MM.1S (cell line): Measurements from ENCODE around the gene EIF2AK3.
"Not testable (repeated sequence)": the region's sequence is repeated elsewhere in the genome, so short reads cannot be mapped to it uniquely, and the experiment has no call there.

Experiments
- DNase-seq: peaks from one replicate; pipeline ENCODE4 v3.0.0-alpha.2; 2015
- H2AFZ ChIP-seq: fragments of 300-600 bp; sonication (generic); 2 replicates; pipeline ENCODE4 v1.6.0; 2016; ENCODE audit warnings: antibody characterized with exemption, low read length
- H3F3A ChIP-seq: fragments of 300-600 bp; sonication (generic); 2 replicates; pipeline ENCODE4 v1.6.1; 2016; ENCODE audit warnings: mild to moderate bottlenecking, antibody characterized with exemption, low read length, moderate library complexity, mixed read lengths; ENCODE audit not compliant: insufficient read depth
- H3K27ac ChIP-seq: fragments of 300-600 bp; sonication (generic); 2 replicates; pipeline ENCODE4 v1.5.1; 2016; ENCODE audit warnings: mild to moderate bottlenecking, low read length
- H3K27me3 ChIP-seq: fragments of 300-600 bp; sonication (generic); replicated peaks from 2 replicates; pipeline ENCODE4 v1.6.0; 2016; ENCODE audit warnings: low read length; ENCODE audit not compliant: insufficient read depth
- H3K36me3 ChIP-seq: fragments of 300-600 bp; sonication (generic); replicated peaks from 2 replicates; pipeline ENCODE4 v1.6.1; 2016; ENCODE audit warnings: mild to moderate bottlenecking, low read length, mixed read lengths; ENCODE audit not compliant: insufficient read depth
- H3K4me1 ChIP-seq: fragments of 300-600 bp; sonication (generic); 2 replicates; pipeline ENCODE4 v1.6.1; 2016; ENCODE audit warnings: low read length, mixed read lengths
- H3K4me2 ChIP-seq: fragments of 300-600 bp; sonication (generic); 2 replicates; pipeline ENCODE4 v1.6.0; 2016; ENCODE audit warnings: low read depth, low read length
- H3K4me3 ChIP-seq: fragments of 300-600 bp; sonication (generic); 2 replicates; pipeline ENCODE4 v1.5.1; 2016; ENCODE audit warnings: low read length, mixed read lengths
- H3K79me2 ChIP-seq: fragments of 300-600 bp; sonication (generic); 2 replicates; pipeline ENCODE4 v1.6.1; 2016; ENCODE audit warnings: mixed run types, low read length, mixed read lengths
- H3K9ac ChIP-seq: fragments of 300-600 bp; sonication (generic); 2 replicates; pipeline ENCODE4 v1.6.1; 2016; ENCODE audit warnings: low read length, mixed read lengths
- H3K9me2 ChIP-seq: fragments of 300-600 bp; sonication (generic); replicated peaks from 2 replicates; pipeline ENCODE4 v1.6.1; 2016; ENCODE audit warnings: mild to moderate bottlenecking, low read length, mixed read lengths; ENCODE audit not compliant: insufficient read depth
- H3K9me3 ChIP-seq: fragments of 300-600 bp; sonication (generic); replicated peaks from 2 replicates; pipeline ENCODE4 v1.6.1; 2016; ENCODE audit warnings: mild to moderate bottlenecking, low read length, mixed read lengths; ENCODE audit not compliant: insufficient read depth
- H4K20me1 ChIP-seq: fragments of 300-600 bp; sonication (generic); 2 replicates; pipeline ENCODE4 v1.6.1; 2016; ENCODE audit warnings: mild to moderate bottlenecking, low read length, moderate library complexity, mixed read lengths; ENCODE audit not compliant: insufficient read depth
- EZH2 ChIP-seq: fragments of 300-600 bp; sonication (generic); optimal IDR thresholded peaks from 2 replicates; pipeline ENCODE3; 2017; ENCODE audit warnings: low read depth, mild to moderate bottlenecking, antibody characterized with exemption, low read length, mixed read lengths
- EZH2phosphoT487 ChIP-seq: fragments of 300-600 bp; sonication (generic); IDR thresholded peaks from 2 replicates; pipeline ENCODE4 v1.6.1; 2018; ENCODE audit warnings: antibody characterized with exemption, low read length
- TF ChIP-seq, protein P1 (sequence below): fragments of 300-600 bp; sonication (generic); IDR thresholded peaks from 2 replicates; pipeline ENCODE4 v1.5.1; 2016; ENCODE audit warnings: antibody characterized with exemption, low read length, mixed read lengths

EIF2AK3 gene

DNA sequence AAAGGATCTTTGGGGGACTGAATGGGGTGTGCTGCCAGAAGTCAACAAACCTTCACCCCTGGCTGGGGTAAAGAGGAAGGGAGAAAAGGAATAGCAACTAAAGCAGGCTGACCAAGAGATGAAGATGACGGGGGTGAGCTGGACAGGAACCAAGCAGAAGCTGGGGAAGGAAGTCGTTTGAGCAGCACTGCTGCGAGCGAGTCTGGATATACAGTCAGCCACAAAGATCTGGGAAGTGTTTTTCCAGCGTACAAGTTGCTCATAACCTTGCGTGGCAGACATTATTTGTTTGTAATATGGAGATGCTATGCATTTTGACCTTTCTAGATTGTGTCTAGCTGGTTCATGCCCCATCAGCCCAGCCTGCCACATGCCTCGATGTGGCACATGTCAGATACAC, 71.2 kb downstream of the EIF2AK3 start:
- Histone ChIP-seq H3K4me1 (no peaks in the 10 kb centered on the region), H3K4me3 (no peak overlapping the region), H2AFZ (no peak overlapping the region), H3K9me3 (no peaks in the 10 kb centered on the region), H3K9me2 (no peaks in the 10 kb centered on the region), H3K27me3 (no peaks in the 10 kb centered on the region), H4K20me1 (no peaks in the 10 kb centered on the region), H3K36me3 (peaks cover 9% of the 10 kb centered on the region; the same call in 1 of the 2 replicates), H3K27ac (no peak overlapping the region), H3F3A (peaks cover 13% of the 10 kb centered on the region; the same call in 1 of the 2 replicates), H3K79me2 (no peaks in the 10 kb centered on the region), H3K9ac (no peak overlapping the region), H3K4me2 (no peak overlapping the region)
- DNase-seq, result no peak
- TF ChIP-seq, protein P1, sequence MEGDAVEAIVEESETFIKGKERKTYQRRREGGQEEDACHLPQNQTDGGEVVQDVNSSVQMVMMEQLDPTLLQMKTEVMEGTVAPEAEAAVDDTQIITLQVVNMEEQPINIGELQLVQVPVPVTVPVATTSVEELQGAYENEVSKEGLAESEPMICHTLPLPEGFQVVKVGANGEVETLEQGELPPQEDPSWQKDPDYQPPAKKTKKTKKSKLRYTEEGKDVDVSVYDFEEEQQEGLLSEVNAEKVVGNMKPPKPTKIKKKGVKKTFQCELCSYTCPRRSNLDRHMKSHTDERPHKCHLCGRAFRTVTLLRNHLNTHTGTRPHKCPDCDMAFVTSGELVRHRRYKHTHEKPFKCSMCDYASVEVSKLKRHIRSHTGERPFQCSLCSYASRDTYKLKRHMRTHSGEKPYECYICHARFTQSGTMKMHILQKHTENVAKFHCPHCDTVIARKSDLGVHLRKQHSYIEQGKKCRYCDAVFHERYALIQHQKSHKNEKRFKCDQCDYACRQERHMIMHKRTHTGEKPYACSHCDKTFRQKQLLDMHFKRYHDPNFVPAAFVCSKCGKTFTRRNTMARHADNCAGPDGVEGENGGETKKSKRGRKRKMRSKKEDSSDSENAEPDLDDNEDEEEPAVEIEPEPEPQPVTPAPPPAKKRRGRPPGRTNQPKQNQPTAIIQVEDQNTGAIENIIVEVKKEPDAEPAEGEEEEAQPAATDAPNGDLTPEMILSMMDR, result no peak
- no peak for TF ChIP-seq EZH2phosphoT487
- no peak for TF ChIP-seq EZH2

DNA sequence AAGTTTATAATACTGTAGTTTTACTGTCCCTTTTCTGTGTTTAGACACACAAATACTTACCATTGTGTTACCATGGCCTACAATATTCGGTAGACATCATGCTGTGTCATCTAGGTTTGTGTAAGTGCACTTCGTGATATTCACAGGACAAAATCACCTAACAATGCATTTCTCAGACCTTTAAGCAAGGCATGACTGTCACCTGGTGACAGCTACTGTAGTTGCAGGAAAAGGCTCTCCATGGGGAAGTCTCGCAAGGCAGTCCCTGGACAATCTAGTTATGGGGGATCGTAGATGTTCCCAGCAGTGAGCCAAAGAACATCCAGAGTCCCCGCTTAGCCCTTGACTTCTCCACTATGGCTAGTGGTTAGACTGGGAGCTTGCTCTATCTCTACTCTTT, 73.1 kb downstream of the EIF2AK3 start:
- no peak overlapping the region for H2AFZ ChIP-seq
- no peak overlapping the region for H3K27ac ChIP-seq
- no peak overlapping the region for H3K9ac ChIP-seq
- no peaks in the 10 kb centered on the region for H3K27me3 ChIP-seq
- H3K4me3 ChIP-seq, result no peak overlapping the region
- no peaks in the 10 kb centered on the region for H3K9me2 ChIP-seq
- no peaks in the 10 kb centered on the region for H3K4me1 ChIP-seq
- H3F3A ChIP-seq, result peaks cover 13% of the 10 kb centered on the region; the same call in 1 of the 2 replicates
- no peaks in the 10 kb centered on the region for H3K79me2 ChIP-seq
- H3K36me3 ChIP-seq, result peaks cover 4% of the 10 kb centered on the region; the same call in 1 of the 2 replicates
- no peak for DNase-seq
- TF ChIP-seq, protein P1, result no peak
- TF ChIP-seq EZH2 (no peak), EZH2phosphoT487 (no peak)
- no peak overlapping the region for H3K4me2 ChIP-seq
- no peaks in the 10 kb centered on the region for H4K20me1 ChIP-seq
- no peaks in the 10 kb centered on the region for H3K9me3 ChIP-seq

DNA sequence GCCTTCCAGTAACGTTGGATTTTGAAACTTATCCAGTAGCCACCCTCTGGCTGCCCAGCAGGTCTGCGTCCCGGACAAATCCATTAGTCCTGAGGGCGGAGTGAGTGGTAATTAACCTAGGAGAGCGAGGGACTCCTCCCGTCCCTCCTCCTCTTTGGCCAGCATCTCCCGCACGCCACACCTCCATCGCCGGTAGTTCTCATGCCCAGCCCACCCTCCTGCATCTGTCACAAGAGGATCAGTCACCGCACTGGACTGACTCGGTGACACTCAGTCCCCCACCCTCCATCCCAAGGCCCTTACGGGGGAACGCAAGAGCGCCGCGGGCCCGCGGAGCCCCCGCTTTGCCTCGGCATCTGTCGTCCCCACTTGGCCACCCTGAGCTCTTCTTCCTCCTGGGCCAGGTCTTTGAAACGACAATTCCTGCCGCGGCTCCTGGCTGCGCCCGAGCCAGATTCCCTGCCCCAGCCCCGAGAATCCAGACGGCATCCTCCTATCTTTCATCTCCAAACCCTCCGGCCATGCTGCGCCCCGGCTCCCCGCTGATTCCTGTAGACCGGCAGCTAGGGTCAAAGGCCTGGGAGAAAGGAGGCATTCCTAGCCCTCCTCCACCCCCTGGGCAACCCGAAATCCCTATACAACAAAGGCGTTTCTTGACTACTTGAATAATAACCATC, 77.5 kb downstream of the EIF2AK3 start:
- H3K4me2 ChIP-seq, result no peak overlapping the region

DNA sequence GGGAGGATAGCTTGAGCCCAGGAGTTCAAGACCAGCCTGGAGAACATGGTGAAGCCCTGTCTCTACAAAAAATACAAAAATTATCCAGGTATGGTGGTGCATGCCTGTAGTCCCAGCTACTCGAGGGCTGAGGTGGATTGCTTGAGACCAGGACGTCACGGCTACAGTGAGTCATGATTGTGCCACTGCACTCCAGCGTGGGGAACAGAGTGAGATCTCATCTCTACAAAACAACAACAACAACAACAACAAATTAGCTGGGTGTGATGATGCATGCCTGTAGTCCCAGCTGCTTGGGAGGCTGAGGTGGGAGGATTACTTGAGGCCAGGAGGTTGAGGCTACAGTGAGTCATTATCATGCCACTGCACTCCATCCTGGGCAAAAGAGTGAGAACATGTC, 81.0 kb downstream of the EIF2AK3 start:
- not testable (repeated sequence) for DNase-seq, H3K4me1 ChIP-seq, H3K9me2 ChIP-seq, H3K79me2 ChIP-seq, H2AFZ ChIP-seq, H3K9ac ChIP-seq, H4K20me1 ChIP-seq, H3F3A ChIP-seq, H3K4me2 ChIP-seq, H3K4me3 ChIP-seq, H3K9me3 ChIP-seq, H3K36me3 ChIP-seq, H3K27me3 ChIP-seq, H3K27ac ChIP-seq

More for the DNA sequence above, 77.5 kb downstream of the EIF2AK3 start:
- H2AFZ ChIP-seq, result no peak overlapping the region
- TF ChIP-seq, protein P1, result no peak
- TF ChIP-seq EZH2 (no peak), EZH2phosphoT487 (no peak)
- H3K9me2 ChIP-seq, result no peaks in the 10 kb centered on the region
- H3F3A ChIP-seq, result peaks cover 9% of the 10 kb centered on the region; the same call in 1 of the 2 replicates
- no peaks in the 10 kb centered on the region for H3K79me2 ChIP-seq
- H3K9me3 ChIP-seq, result no peaks in the 10 kb centered on the region
- H3K4me1 ChIP-seq, result no peaks in the 10 kb centered on the region
- no peaks in the 10 kb centered on the region for H3K27me3 ChIP-seq
- H3K4me3 ChIP-seq, result no peak overlapping the region
- no peaks in the 10 kb centered on the region for H3K36me3 ChIP-seq
- no peak overlapping the region for H3K9ac ChIP-seq
- no peaks in the 10 kb centered on the region for H4K20me1 ChIP-seq
- DNase-seq, result no peak
- H3K27ac ChIP-seq, result no peak overlapping the region
